WTC11 (cell line): ENCODE measurements around the gene IRF4. TPM values are rescaled to one million over a fixed set of nuclear protein-coding genes. Genes with fewer than 3 reads are reported as not detected.

Experiments
- ATAC-seq: fragments of 200-7000 bp; cut with Tn5 transposase; 2 replicates; pipeline ENCODE4 v1.10.0; 2021; ENCODE audit warnings: mild to moderate bottlenecking, moderate library complexity
- CTCF ChIA-PET: fragments of 300-600 bp; sonication (Branson Sonifier 250); formaldehyde crosslinking; loops from one replicate; lab custom pipeline; 2021; ENCODE audit warnings: antibody characterized with exemption; lab: Charles Lee
- POLR2A ChIA-PET: fragments of 350-600 bp; sonication (Branson Sonifier 250); formaldehyde crosslinking; loops from one replicate; lab custom pipeline; 2021; ENCODE audit warnings: antibody characterized with exemption; lab: Charles Lee
- DNase-seq: peaks from one replicate; pipeline ENCODE4 v3.0.0; 2021; ENCODE audit warnings: low spot score
- H3K27ac Mint-ChIP-seq: 2 replicates; pipeline ENCODE4 v1.8.0; 2021; ENCODE audit warnings: mixed read lengths
- H3K27me3 Mint-ChIP-seq: 2 replicates; pipeline ENCODE4 v1.8.0; 2021; ENCODE audit warnings: low read depth, mild to moderate bottlenecking, moderate library complexity, mixed read lengths
- H3K36me3 Mint-ChIP-seq: 2 replicates; pipeline ENCODE4 v1.8.0; 2021; ENCODE audit warnings: mixed read lengths
- H3K4me1 Mint-ChIP-seq: 2 replicates; pipeline ENCODE4 v1.8.0; 2022; ENCODE audit warnings: mixed read lengths
- H3K4me3 Mint-ChIP-seq: 2 replicates; pipeline ENCODE4 v1.8.0; 2021; ENCODE audit warnings: mild to moderate bottlenecking, moderate library complexity, mixed read lengths
- H3K9me3 Mint-ChIP-seq: 2 replicates; pipeline ENCODE4 v1.8.0; 2021; ENCODE audit warnings: mixed read lengths
- ATF3 ChIP-seq: sonication (generic); formaldehyde crosslinking; conservative IDR thresholded peaks from 2 replicates; pipeline ENCODE4 v1.8.1; 2022; ENCODE audit warnings: mild to moderate bottlenecking, missing genetic modification reagents
- CTCF ChIP-seq: fragments of 200-600 bp; IDR thresholded peaks from 2 replicates; pipeline ENCODE4 v1.8.0; 2022; ENCODE audit warnings: antibody characterized with exemption
- ESRRA ChIP-seq: sonication (generic); formaldehyde crosslinking; IDR thresholded peaks from 2 replicates; pipeline ENCODE4 v1.8.1; 2022; ENCODE audit warnings: mild to moderate bottlenecking, missing genetic modification reagents, borderline replicate concordance
- FOXP4 ChIP-seq: sonication (generic); formaldehyde crosslinking; IDR thresholded peaks from 2 replicates; pipeline ENCODE4 v1.8.0; 2022; ENCODE audit warnings: mild to moderate bottlenecking, missing genetic modification reagents
- JUN ChIP-seq: sonication (generic); formaldehyde crosslinking; IDR thresholded peaks from 2 replicates; pipeline ENCODE4 v1.8.0; 2023; ENCODE audit warnings: mild to moderate bottlenecking, missing genetic modification reagents
- NR2C2 ChIP-seq: sonication (generic); formaldehyde crosslinking; IDR thresholded peaks from 2 replicates; pipeline ENCODE4 v1.8.0; 2022; ENCODE audit warnings: mild to moderate bottlenecking, missing genetic modification reagents
- PRDM15 ChIP-seq: sonication (generic); formaldehyde crosslinking; IDR thresholded peaks from 2 replicates; pipeline ENCODE4 v1.8.0; 2022; ENCODE audit warnings: missing genetic modification reagents
- TCF7 ChIP-seq: sonication (generic); formaldehyde crosslinking; IDR thresholded peaks from 2 replicates; pipeline ENCODE4 v1.8.0; 2022; ENCODE audit warnings: mild to moderate bottlenecking, low read depth, missing genetic modification reagents, moderate library complexity
- TEAD4 ChIP-seq: sonication (generic); formaldehyde crosslinking; IDR thresholded peaks from 2 replicates; pipeline ENCODE4 v1.8.0; 2022; ENCODE audit warnings: mild to moderate bottlenecking, missing genetic modification reagents
- USF1 ChIP-seq: sonication (generic); formaldehyde crosslinking; IDR thresholded peaks from 2 replicates; pipeline ENCODE4 v1.8.0; 2022; ENCODE audit warnings: mild to moderate bottlenecking, missing genetic modification reagents
- ZNF121 ChIP-seq: sonication (generic); formaldehyde crosslinking; IDR thresholded peaks from 2 replicates; pipeline ENCODE4 v1.8.0; 2023; ENCODE audit warnings: missing genetic modification reagents
- ZNF232 ChIP-seq: sonication (generic); formaldehyde crosslinking; IDR thresholded peaks from 2 replicates; pipeline ENCODE4 v1.8.0; 2022; ENCODE audit warnings: mild to moderate bottlenecking, missing genetic modification reagents
- ZNF671 ChIP-seq: fragments of 250-450 bp; sonication (Bioruptor Pico); IDR thresholded peaks from 2 replicates; pipeline ENCODE4 v1.8.0; 2021; ENCODE audit warnings: mild to moderate bottlenecking
- total RNA-seq: library from RNA; stranded (reverse); gene quantifications from 3 replicates; pipeline ENCODE4 v1.2.3, GENCODE V29; 2021

Gene IRF4
- total RNA-seq, 1 experiment from 2014 or later: 1.6 TPM

- TF ChIP-seq ZNF671 (CRISPR knock-in tag) (no peak), TCF7 (no peak), ATF3 (no peak), TEAD4 (CRISPR knock-in tag) (no peak), ZNF232 (CRISPR knock-in tag) (no peak), FOXP4 (CRISPR knock-in tag) (no peak), NR2C2 (CRISPR knock-in tag) (no peak), ESRRA (CRISPR knock-in tag) (no peak), PRDM15 (no peak), USF1 (no peak), CTCF (no peak), JUN (CRISPR knock-in tag) (no peak), ZNF121 (CRISPR knock-in tag) (no peak)
- TF ChIP-seq, all 79 proteins: peak for 0
- Mint-ChIP-seq H3K4me1 (no peaks in the 10 kb centered on the region), H3K9me3 (peaks cover 83% of the 10 kb centered on the region)
Measured at GRCh38 chr6:362924-363249, 28.7 kb upstream of the IRF4 start.

GRCh38 chr6:363291-363690 lies 28.3 kb upstream of the IRF4 start:
- Mint-ChIP-seq H3K27ac (no peak overlapping the region), H3K27me3 (peaks cover 18% of the 10 kb centered on the region)
- TF ChIP-seq FOXP4 (CRISPR knock-in tag) (no peak), ATF3 (no peak), ZNF232 (CRISPR knock-in tag) (no peak)
- TF ChIP-seq, all 79 proteins: peak for 0
- ChIA-PET CTCF (no interaction called here), POLR2A (no interaction called here)
- Mint-ChIP-seq H3K4me3 (no peak overlapping the region), H3K9me3 (peaks cover 81% of the 10 kb centered on the region), H3K36me3 (peaks cover 81% of the 10 kb centered on the region), H3K4me1 (no peaks in the 10 kb centered on the region)
- DNase-seq (no peak), ATAC-seq (no peak)

More at GRCh38 chr6:362924-363249, 28.7 kb upstream of the IRF4 start:
- ChIA-PET CTCF (no interaction called here), POLR2A (no interaction called here)
- no peak for ATAC-seq
- Mint-ChIP-seq H3K36me3 (peaks cover 83% of the 10 kb centered on the region), H3K4me3 (no peak overlapping the region), H3K27ac (no peak overlapping the region), H3K27me3 (peaks cover 20% of the 10 kb centered on the region)
- no peak for DNase-seq
